Right lobe of liver (tissue), 6 donors: ENCODE measurements around the gene TNNI3. TPM values are rescaled to one million over a fixed set of nuclear protein-coding genes. Genes with fewer than 3 reads are reported as not detected.

Experiments
- ATAC-seq, 4 donors: fragments of 200-7000 bp; cut with Tn5 transposase; one replicate each; pipeline ENCODE4 v1.9.1; 2020; ENCODE audit warnings: mild to moderate bottlenecking in 4 of 4, moderate library complexity in 4 of 4
- DNase-seq, 3 donors: peaks; one replicate each; pipeline ENCODE4 v3.0.0-alpha.2; 2020
- H3K27ac ChIP-seq, 3 donors: fragments of 200-600 bp; one replicate each; pipeline ENCODE4 v1.8.0; 2022
- H3K27me3 ChIP-seq, 2 donors: fragments of 200-600 bp; one replicate each; pipeline ENCODE4 v1.8.0; 2022
- H3K36me3 ChIP-seq, 4 donors: fragments of 200-600 bp; sonication (generic) in 1 of 4; one replicate each; pipeline versions ENCODE4 v1.5.1 to v1.8.0; 2017 to 2022; ENCODE audit warnings: control low read depth in 1 of 4
- H3K4me1 ChIP-seq, 4 donors: fragments of 200-600 bp; sonication (generic) in 1 of 4; one replicate each; pipeline versions ENCODE4 v1.5.1 to v1.8.0; 2017 to 2022; ENCODE audit warnings: control low read depth in 1 of 4
- H3K4me3 ChIP-seq, 3 donors: fragments of 200-600 bp; one replicate each; pipeline ENCODE4 v1.8.0; 2022
- H3K9me3 ChIP-seq, 4 donors: fragments of 200-600 bp; sonication (generic) in 1 of 4; one replicate each; pipeline versions ENCODE4 v1.5.1 to v1.8.0; 2017 to 2022; ENCODE audit warnings: control low read depth in 1 of 4
- CTCF ChIP-seq, 4 donors: fragments of 200-600 bp in 3 of 4; fragments of 450-650 bp in 1 of 4; IDR thresholded peaks; one replicate each; pipeline versions ENCODE4 v1.5.1 to v1.8.0; 2016 to 2022; ENCODE audit warnings: antibody characterized with exemption in 4 of 4, mild to moderate bottlenecking in 2 of 4
- POLR2A ChIP-seq: fragments of 450-650 bp; IDR thresholded peaks from one replicate; pipeline ENCODE4 v1.6.1; 2017; ENCODE audit warnings: antibody characterized with exemption, mild to moderate bottlenecking
- WGBS: methylation state at CpG from one replicate; pipeline ENCODE4 v1.1.6; 2018; ENCODE audit warnings: low coverage, low lambda C conversion rate; ENCODE audit not compliant: insufficient coverage; ENCODE audit errors: missing lambda C conversion rate; 5-methylcytosine and 5-hydroxymethylcytosine counted together
- intact Hi-C, 2 donors: fragments of 100-400 bp; cut with DNase I; formaldehyde crosslinking; loops; one replicate each; pipeline versions ENCODE4 v1.11.2 to v1.14.1; 2022
- total RNA-seq, 6 experiments: library from RNA; depleted of rRNA in 2 of 6; stranded (reverse); fragments of >200 nt in 2 of 6; fragmentation: NEBNext Ultra II Directional in 3 of 6; extraction: Animal tissue kit (Norgen Biotek cat#: 25700) in 3 of 6; gene quantifications; one replicate each; pipeline versions ENCODE4 v1.1.0 to v1.2.4, GENCODE V29; 2016 to 2023
- donor health status: DM: no; HTN: yes; CAD: no.
- donor health status: DM: no; HTN: no; CAD: no.
- donor health status: DM: no; HTN: no; CAD: no.
- donor health status: DM: no; HTN: yes; CAD: no.
- donor health status: DM: no; HTN: yes; CAD: no.

The TNNI3 gene
- total RNA-seq, 6 experiments from 2014 or later, result 0.43 to 0.83 (median 0.62) TPM; not detected in 3

- 14% methylated on average over 2 of the region's 3 CpGs for WGBS
- DNase-seq (no peak), ATAC-seq (no peak)
- Histone ChIP-seq H3K4me3 (no peak overlapping the region), H3K36me3 (no peaks in the 10 kb centered on the region), H3K27ac (no peak overlapping the region), H3K9me3 (no peaks in the 10 kb centered on the region), H3K27me3 (peaks cover 0 to 3% of the 10 kb centered on the region in 2 donors), H3K4me1 (no peaks in the 10 kb centered on the region)
- TF ChIP-seq CTCF (IDR thresholded peaks at IDR 0.05) (no peak), POLR2A (no peak)
- intact Hi-C loops, result no loop called here
Observed at GRCh38 chr19:55134736-55135135, 22.8 kb downstream of the TNNI3 start.

GRCh38 chr19:55133639-55134444 lies 23.7 kb downstream of the TNNI3 start:
- intact Hi-C loops, result no loop called here
- Histone ChIP-seq H3K27me3 (peaks cover 0 to 3% of the 10 kb centered on the region in 2 donors), H3K9me3 (no peaks in the 10 kb centered on the region), H3K4me1 (no peaks in the 10 kb centered on the region), H3K4me3 (no peak overlapping the region), H3K36me3 (no peaks in the 10 kb centered on the region), H3K27ac (no peak overlapping the region)
- TF ChIP-seq POLR2A (no peak), CTCF (IDR thresholded peaks at IDR 0.05) (no peak)
- WGBS, result 48% methylated on average over 15 of the region's 25 CpGs
- DNase-seq, result no peak
- no peak for ATAC-seq

GRCh38 chr19:55132453-55133129 lies 24.9 kb downstream of the TNNI3 start:
- Histone ChIP-seq H3K4me3 (no peak overlapping the region), H3K9me3 (no peaks in the 10 kb centered on the region), H3K27ac (no peak overlapping the region), H3K36me3 (no peaks in the 10 kb centered on the region), H3K27me3 (peaks cover 0 to 3% of the 10 kb centered on the region in 2 donors), H3K4me1 (no peaks in the 10 kb centered on the region)
- DNase-seq (no peak), ATAC-seq (peak in 3 of 4 donors; percentile 31 to 40 (median 33))
- no peak for TF ChIP-seq POLR2A
- peak in 1 of 4 donors; percentile 14 for TF ChIP-seq CTCF (IDR thresholded peaks at IDR 0.05)
- intact Hi-C loops, result no loop called here
- WGBS, result 41% methylated on average over 9 of the region's 14 CpGs

GRCh38 chr19:55131421-55131820 lies 26.1 kb downstream of the TNNI3 start:
- H3K36me3 ChIP-seq, result no peaks in the 10 kb centered on the region
- peaks cover 0 to 3% of the 10 kb centered on the region in 2 donors for H3K27me3 ChIP-seq
- no peak for DNase-seq
- H3K4me3 ChIP-seq, result no peak overlapping the region
- intact Hi-C loops, result no loop called here
- 72% methylated on average over 15 of the region's 16 CpGs for WGBS
- H3K4me1 ChIP-seq, result no peaks in the 10 kb centered on the region
- no peak overlapping the region for H3K27ac ChIP-seq
- no peaks in the 10 kb centered on the region for H3K9me3 ChIP-seq
- no peak for ATAC-seq
- TF ChIP-seq CTCF (IDR thresholded peaks at IDR 0.05) (no peak), POLR2A (no peak)
